ENCODE measurements around the gene SRD5A1. TPM values are rescaled to one million over a fixed set of nuclear protein-coding genes. Genes with fewer than 3 reads are reported as not detected.

Gene SRD5A1
- total RNA-seq, 1 donor from 2014 or later = 14.8 TPM

DNA sequence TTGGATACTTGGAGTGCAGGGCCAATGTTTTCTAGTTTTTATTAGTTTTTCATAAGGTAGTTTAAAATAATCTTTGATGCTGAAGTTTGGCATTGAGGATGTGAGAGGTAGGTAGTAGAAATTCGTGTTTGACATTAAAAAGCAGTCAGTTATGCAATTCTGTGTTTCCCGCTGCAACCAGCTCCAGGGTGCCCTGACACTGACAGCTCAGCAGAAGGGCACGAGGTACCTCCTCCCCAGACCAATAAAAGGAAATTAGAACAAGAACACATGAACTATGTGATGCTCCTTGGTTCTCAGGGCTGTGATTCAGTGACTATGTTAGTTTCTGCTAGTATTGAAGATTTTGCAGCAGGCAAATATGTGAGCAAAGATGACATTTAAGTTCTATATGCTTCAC is 40.6 kb upstream of the SRD5A1 start:
- intact Hi-C loops (cut with micrococcal nuclease) = no loop called here
- Mint-ChIP-seq H3K27ac (no peak overlapping the region), H3K4me3 (no peak overlapping the region), H3K27me3 (no peaks in the 10 kb centered on the region), H3K36me3 (ENCODE audit: low read depth) (peaks cover 19% of the 10 kb centered on the region), H3K9me3 (no peaks in the 10 kb centered on the region), H3K4me1 (peaks cover 3% of the 10 kb centered on the region)
- TF ChIP-seq, protein P1, sequence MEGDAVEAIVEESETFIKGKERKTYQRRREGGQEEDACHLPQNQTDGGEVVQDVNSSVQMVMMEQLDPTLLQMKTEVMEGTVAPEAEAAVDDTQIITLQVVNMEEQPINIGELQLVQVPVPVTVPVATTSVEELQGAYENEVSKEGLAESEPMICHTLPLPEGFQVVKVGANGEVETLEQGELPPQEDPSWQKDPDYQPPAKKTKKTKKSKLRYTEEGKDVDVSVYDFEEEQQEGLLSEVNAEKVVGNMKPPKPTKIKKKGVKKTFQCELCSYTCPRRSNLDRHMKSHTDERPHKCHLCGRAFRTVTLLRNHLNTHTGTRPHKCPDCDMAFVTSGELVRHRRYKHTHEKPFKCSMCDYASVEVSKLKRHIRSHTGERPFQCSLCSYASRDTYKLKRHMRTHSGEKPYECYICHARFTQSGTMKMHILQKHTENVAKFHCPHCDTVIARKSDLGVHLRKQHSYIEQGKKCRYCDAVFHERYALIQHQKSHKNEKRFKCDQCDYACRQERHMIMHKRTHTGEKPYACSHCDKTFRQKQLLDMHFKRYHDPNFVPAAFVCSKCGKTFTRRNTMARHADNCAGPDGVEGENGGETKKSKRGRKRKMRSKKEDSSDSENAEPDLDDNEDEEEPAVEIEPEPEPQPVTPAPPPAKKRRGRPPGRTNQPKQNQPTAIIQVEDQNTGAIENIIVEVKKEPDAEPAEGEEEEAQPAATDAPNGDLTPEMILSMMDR (IDR thresholded peaks at IDR 0.05) = no peak
- ChIA-PET POLR2A (no interaction called here), CTCF (no interaction called here)
- DNase-seq (no peak), ATAC-seq (ENCODE audit: low read depth) (no peak)

DNA sequence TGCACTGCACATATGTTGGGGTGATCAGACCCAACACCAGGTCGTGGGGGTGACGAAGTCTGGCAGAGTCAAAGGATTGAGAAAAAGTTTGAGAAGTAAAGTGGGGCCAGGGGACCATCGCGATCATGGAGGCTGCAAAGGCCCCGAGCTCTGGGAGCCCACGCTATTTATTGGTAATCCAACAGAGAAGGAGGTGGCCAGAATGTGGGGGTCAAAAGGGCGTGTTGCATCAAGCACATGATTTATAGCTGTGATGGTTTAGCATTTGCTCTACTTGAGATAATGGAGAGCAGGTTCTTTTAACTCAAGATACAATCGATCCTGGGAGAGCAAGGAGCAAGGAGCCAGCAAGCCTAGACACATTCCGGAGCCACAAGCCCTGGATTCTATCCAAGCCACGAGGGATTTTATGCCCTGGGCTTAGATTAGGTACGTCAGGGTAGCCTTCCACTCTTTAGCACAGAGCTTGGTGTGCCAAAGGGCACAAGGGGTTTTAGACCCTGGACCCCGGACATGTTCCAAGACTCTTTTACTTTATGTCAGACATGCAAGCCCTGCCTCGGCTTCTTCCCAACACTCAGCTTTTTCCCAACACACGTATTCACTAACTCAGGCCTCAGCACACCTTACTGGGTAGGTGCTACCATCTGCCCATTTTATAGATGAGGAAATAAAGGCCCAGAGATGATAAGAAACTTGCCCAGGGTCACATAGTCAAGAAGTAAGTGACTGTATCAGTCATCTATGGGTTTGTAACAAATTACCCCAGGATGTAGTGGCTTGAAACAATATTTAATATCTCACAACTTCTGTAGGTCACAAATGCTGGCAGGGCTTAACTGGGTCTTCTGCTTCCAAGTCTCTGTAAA is 39.9 kb upstream of the SRD5A1 start:
- ATAC-seq (ENCODE audit: low read depth) (no peak), DNase-seq (no peak)
- Mint-ChIP-seq H3K4me1 (peaks cover 3% of the 10 kb centered on the region), H3K27me3 (no peaks in the 10 kb centered on the region), H3K4me3 (no peak overlapping the region), H3K9me3 (no peaks in the 10 kb centered on the region), H3K36me3 (ENCODE audit: low read depth) (peaks cover 26% of the 10 kb centered on the region), H3K27ac (no peak overlapping the region)
- intact Hi-C loops (cut with micrococcal nuclease) = no loop called here
- ChIA-PET POLR2A (no interaction called here), CTCF (no interaction called here)
- TF ChIP-seq, protein P1 (IDR thresholded peaks at IDR 0.05) = no peak

DNA sequence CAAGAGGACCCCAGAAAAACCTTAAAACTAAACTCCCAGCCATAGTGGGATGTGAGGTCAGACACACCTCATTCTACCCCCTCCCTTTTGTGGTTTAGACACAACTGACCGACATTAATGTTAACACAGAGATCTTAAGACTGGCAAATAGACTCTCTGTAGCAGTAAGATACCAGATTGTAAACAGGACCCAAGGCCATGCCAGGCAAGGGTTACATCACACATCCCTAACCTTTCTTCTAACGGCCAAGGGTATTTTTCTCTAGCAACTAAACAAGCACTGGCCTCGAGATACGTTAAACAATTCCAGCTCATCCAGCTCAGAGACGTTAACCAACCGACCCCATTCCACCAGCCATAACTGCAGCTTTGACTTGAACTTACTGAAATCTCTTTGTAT is 39.2 kb upstream of the SRD5A1 start:
- intact Hi-C loops (cut with micrococcal nuclease) = no loop called here
- ChIA-PET POLR2A (no interaction called here), CTCF (no interaction called here)
- no peaks in the 10 kb centered on the region for H3K9me3 Mint-ChIP-seq
- peaks cover 32% of the 10 kb centered on the region for H3K36me3 Mint-ChIP-seq (ENCODE audit: low read depth)
- no peak for DNase-seq
- no peak overlapping the region for H3K4me3 Mint-ChIP-seq
- no peak for ATAC-seq (ENCODE audit: low read depth)
- H3K4me1 Mint-ChIP-seq = peaks cover 3% of the 10 kb centered on the region
- no peak overlapping the region for H3K27ac Mint-ChIP-seq
- no peaks in the 10 kb centered on the region for H3K27me3 Mint-ChIP-seq
- TF ChIP-seq, protein P1 (IDR thresholded peaks at IDR 0.05) = no peak

DNA sequence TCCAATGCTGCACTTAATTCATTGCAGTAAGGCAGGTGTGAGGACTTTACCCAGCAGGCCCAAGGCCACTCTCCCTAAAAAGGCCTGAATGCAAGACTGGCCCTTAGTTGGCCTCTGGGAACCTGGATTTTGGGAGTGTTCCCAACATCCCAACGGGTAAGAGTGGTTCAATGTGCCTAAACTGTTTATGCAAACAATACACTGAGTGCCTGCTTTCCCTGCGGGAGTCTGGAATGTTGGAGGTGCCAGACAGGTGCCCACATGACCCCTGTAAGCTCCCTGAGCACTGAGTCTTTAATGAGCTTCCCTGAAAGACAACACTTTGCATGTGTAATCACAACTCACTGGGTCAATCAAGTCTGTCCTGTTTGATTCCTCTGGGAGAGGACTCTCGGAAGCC is 37.8 kb upstream of the SRD5A1 start:
- CTCF ChIA-PET = no interaction called here
- H3K4me1 Mint-ChIP-seq = peaks cover 3% of the 10 kb centered on the region
- H3K27me3 Mint-ChIP-seq = no peaks in the 10 kb centered on the region
- H3K27ac Mint-ChIP-seq = no peak overlapping the region
- H3K4me3 Mint-ChIP-seq = no peak overlapping the region
- peaks cover 44% of the 10 kb centered on the region for H3K36me3 Mint-ChIP-seq (ENCODE audit: low read depth)
- ATAC-seq (ENCODE audit: low read depth) (no peak), DNase-seq (no peak)
- intact Hi-C loops (cut with micrococcal nuclease) = no loop called here
- TF ChIP-seq, protein P1 (IDR thresholded peaks at IDR 0.05) = no peak
- POLR2A ChIA-PET = no interaction called here
- H3K9me3 Mint-ChIP-seq = no peaks in the 10 kb centered on the region

DNA sequence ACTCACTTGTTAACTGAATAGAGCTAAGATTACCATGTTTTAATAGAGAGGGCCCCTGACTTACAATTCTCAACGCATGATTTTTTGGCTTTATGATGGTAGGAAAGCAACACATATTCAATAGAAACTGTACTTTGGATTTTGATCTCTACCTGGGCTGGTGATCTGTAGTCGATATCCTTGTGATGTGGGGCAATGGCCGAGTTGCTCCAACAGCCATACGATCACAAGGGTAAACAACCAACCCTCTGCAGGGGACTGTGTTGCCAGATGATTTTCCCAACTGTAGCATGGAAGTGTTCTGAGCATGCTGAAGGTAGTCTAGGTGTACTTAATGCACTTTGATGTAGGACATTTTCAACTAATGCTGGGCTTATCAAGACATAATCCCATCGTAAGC is 36.9 kb upstream of the SRD5A1 start:
- Mint-ChIP-seq H3K27ac (no peak overlapping the region), H3K27me3 (no peaks in the 10 kb centered on the region), H3K4me3 (no peak overlapping the region), H3K4me1 (no peaks in the 10 kb centered on the region), H3K36me3 (ENCODE audit: low read depth) (peaks cover 53% of the 10 kb centered on the region), H3K9me3 (no peaks in the 10 kb centered on the region)
- CTCF ChIA-PET = no interaction called here
- no peak for ATAC-seq (ENCODE audit: low read depth)
- TF ChIP-seq, protein P1 (IDR thresholded peaks at IDR 0.05) = no peak
- no peak for DNase-seq
- intact Hi-C loops (cut with micrococcal nuclease) = no loop called here
- POLR2A ChIA-PET = no interaction called here
